HG03095 (cell line): ENCODE data around the gene PRDM2.

Experiments
- ATAC-seq: cut with Tn5 transposase; IDR thresholded peaks from one replicate; pipeline ENCODE4 v1.9.1; 2021; ENCODE audit warnings: moderate library complexity; ENCODE audit not compliant: unreplicated experiment

Gene PRDM2

DNA sequence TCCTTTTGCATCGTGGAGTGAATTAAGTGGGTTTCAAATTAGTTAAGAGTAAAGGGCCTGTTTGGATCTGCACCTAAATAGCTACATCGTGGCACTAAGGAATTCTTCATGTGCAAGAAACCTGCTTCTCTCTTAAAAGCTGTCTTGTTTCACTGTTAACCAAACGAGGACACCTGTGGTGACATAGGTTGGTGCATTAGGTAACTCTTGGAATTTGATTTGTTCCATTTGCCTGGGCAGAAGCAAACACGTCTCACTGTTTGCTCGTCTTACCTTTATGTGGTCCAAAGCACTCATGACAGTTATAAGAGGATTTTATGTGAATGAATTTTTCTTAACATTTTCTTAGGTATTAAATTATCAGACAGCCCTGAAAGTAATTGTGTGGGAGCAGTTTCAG lies 60.9 kb downstream of the PRDM2 start:
- no peak for ATAC-seq

GRCh38 chr1:13761883-13762282 lies 61.9 kb downstream of the PRDM2 start:
- ATAC-seq = no peak

DNA sequence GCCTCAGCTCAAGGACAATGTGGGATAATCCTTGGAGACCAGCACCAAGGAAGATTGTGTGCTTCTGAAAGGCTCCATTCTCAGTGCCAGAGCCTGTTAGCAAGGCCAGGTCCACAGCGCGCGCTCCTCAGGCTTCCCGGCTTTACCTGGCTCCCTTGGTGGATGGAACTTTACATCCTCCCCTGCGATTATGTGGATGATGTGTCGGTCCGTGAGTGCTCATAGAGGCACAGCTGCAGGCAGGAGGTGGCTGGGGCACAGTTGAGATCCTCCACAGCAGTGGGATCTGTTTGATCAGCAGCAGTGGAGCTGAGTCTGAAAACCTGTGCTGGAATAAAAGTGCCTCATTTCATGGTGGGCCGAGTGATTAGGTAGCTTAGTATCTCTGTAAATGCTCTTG lies 62.7 kb downstream of the PRDM2 start:
- ATAC-seq = no peak

DNA sequence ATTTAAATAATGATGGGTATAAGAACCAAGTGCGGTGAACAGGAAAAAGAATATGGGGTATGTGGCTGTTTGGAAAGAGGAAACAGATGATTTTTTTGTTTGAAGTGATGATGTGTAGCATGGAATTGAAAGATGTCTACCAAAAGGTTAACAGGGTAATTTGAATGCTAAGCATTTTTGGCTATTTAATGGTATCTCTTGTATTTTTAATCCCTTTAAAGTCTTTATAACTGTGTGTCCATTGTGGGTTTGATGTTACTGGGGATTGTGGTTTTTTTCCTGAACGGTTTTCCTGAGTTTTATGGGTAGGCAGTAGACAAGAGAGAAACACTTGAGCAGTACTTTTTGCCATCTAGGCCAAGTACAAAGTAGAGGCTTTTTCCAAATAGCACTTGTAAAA lies 63.2 kb downstream of the PRDM2 start:
- ATAC-seq = no peak

GRCh38 chr1:13763991-13764390 lies 64.0 kb downstream of the PRDM2 start:
- no peak for ATAC-seq

DNA sequence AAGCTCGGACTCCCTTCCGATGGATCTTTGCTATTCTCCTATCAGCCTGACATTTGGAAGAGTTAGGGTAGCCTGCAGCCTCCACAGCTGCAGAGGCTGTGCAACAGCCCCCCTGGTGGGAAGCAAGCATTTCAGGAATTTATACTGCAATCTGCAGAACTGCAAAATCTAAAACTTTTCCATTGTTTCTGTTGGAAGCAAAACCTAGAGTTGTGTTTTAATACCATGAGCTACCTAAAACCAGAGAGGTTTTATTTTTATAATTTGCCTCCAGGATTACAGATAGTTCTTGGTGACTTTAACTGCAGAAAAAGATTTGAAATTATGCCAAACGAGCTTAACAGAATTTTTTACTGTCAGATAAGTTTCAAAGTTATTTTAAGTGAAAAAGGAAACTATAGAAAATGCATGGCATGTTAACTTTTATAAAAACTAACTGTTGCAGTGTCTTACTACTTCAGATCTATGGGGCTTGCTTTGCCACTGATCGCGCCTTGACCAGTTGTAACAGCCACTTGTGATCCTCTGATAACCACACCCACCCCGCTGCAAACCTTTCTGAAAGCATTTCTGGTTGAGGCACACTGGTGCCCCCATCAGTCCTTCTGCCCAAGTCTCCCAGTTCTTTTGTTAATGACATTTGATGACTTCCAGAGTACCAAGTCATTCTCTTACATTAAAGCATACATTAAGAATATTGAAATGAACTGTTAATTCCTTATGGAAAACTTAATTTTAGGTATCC lies 64.8 kb downstream of the PRDM2 start:
- ATAC-seq = no peak

DNA sequence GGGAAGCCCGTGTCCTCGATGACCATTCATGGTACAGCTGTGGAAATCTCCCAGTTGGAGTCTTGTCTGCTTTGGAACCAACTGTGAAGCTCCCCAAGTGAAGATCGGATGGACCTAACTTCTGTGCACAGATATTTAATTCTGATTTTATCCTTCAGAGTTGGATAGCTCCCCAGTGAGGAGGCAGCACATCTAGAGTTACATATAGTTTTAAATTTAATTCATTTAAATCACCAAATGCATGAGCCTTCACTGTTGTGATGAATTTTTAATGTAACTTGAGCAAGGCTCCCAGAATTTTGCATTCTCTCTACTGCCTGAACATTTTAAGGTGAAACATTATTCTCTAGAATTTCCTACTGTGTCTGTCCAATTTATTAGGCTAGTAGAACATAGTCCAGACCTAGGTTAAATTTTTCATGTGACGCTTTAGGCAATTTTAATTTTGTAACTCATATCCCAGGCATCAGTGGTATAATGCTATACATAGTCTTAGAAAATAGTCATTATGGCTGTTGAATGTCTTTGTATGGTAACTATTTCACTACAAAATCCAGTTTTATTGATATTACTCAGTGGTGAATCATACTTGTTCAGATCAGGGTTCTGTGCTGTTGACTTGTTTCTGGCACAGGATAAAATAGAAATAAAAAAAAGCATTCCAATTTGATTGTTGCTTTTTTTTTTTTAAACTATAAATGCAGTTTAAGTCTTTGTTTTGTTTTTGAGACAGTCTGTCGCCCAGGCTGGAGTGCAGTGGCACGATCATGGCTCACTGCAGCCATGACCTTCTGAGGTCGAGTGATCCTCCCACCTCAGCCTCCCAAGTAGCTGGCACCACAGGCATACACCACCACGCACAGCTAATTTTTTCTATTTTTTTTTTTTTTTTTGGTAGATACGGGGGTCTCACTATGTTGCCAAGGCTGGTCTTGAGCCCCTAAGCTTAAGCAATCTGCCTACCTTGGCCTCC lies 66.9 kb downstream of the PRDM2 start:
- ATAC-seq = no peak

- ATAC-seq = no peak
These were observed 69.2 kb downstream of the PRDM2 start for GRCh38 chr1:13769212-13769611.

DNA sequence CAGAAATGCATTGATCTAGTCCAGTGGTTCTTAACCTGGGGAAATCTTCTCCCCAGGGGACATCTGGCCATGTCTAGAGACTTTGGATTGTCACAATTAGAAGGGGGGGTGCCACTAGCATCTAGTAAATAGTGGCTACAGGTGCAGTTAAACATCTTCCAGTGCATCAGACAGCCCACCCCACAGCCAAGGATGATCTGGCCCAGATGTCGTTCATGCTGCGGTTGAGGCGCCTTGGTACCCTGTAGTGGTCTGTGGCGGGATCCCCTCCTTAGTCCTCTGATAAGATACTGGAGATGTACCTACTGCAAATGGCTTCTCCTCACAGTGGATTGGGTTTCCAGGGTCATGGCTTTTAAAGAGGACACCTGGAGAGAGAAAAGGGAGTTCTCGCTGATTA lies 69.8 kb downstream of the PRDM2 start:
- no peak for ATAC-seq

DNA sequence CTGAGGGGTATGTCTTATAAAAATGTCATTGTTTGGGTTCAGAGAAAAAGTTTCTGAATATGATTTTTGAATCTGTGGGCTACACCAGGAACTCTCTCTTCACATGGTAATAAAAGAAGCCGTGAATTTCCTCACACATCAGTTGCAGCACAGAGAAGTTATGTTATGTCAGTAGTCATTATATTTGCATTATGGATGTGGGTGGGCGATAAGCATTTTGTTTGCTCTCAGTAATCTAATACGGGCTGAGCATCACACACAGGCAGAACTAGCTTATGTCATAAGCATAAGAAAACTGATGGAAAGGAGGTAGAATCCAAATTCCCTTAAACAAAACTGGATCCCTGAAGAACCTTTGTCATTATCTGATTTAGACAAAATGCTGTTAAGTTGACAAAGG lies 70.8 kb downstream of the PRDM2 start:
- ATAC-seq = no peak

GRCh38 chr1:13771745-13772144 lies 71.8 kb downstream of the PRDM2 start:
- no peak for ATAC-seq

DNA sequence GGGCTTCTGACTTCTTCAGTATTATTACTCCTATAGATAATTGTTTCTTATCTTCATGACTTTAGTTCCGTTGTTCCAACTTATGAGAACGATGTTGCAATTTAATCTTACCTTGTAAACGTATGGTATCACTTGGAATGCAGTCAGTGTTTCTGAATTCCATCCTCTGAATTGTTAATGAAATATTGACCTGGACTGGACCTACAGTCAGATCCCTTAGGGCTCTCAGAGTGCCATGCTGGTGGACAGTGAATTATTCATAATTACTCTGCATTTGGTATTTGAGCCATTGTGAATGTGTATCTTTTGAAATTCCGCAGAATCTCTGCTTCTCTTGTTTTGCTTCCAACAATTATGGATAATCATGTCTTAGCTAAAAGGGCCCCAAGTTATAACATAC lies 72.3 kb downstream of the PRDM2 start:
- ATAC-seq = no peak

DNA sequence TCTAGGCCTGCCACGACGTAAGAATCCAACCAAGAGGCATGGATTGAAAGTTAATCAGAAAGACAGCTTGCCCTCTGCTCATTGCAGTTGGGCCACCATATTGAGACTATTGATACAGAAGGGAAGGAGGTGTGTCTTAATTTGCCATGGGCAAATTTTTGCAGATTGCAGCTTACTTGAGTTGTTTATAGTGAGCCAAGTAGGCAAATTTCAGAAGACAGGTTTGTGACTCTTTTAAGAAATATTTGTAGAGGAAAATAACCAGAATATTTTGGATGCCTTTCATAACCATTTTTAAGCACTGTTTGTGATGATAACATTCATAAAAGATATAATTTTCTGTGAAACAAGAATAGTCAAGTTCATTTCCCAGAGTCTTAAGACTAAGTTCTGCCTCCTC lies 74.1 kb downstream of the PRDM2 start:
- ATAC-seq = no peak

GRCh38 chr1:13775459-13775858 lies 75.5 kb downstream of the PRDM2 start:
- no peak for ATAC-seq

DNA sequence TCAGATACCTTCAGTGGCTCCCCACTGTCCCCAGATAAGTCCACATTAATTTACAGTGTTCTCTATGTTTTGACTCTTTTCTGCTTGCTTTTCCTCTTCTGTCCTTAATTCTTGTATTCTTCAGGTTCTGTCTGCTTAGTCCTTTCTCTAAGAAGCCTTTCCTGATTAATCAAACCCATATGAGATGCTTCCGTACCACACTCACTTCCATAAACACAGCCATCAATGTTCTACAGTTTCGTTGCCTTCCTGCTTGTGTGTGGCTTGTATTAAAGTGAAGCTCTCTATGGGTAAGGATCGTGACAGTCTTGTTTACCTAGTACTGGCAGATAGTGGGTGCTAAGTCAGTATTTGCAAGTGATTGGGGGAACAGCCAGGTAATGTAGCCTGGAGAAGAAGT lies 75.9 kb downstream of the PRDM2 start:
- ATAC-seq = no peak

GRCh38 chr1:13778431-13778830 lies 78.4 kb downstream of the PRDM2 start:
- no peak for ATAC-seq

DNA sequence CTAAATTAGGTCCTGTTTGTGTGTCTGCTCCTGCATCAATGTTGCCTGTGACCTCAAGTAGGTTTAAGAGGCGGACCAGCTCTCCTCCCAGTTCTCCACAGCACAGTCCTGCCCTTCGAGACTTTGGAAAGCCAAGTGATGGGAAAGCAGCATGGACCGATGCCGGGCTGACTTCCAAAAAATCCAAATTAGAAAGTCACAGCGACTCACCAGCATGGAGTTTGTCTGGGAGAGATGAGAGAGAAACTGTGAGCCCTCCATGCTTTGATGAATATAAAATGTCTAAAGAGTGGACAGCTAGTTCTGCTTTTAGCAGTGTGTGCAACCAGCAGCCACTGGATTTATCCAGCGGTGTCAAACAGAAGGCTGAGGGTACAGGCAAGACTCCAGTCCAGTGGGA lies 79.9 kb downstream of the PRDM2 start:
- no peak for ATAC-seq

DNA sequence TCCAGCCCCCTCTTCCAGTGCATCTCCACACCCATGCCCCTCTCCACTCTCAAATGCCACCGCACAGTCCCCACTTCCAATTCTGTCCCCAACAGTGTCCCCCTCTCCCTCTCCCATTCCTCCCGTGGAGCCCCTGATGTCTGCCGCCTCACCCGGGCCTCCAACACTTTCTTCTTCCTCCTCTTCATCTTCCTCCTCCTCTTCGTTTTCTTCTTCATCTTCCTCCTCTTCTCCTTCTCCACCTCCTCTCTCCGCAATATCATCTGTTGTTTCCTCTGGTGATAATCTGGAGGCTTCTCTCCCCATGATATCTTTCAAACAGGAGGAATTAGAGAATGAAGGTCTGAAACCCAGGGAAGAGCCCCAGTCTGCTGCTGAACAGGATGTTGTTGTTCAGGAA lies 80.8 kb downstream of the PRDM2 start:
- no peak for ATAC-seq

GRCh38 chr1:13781228-13781627 lies 81.2 kb downstream of the PRDM2 start:
- no peak for ATAC-seq

- ATAC-seq = no peak
These were observed 82.1 kb downstream of the PRDM2 start for GRCh38 chr1:13781907-13782633.

DNA sequence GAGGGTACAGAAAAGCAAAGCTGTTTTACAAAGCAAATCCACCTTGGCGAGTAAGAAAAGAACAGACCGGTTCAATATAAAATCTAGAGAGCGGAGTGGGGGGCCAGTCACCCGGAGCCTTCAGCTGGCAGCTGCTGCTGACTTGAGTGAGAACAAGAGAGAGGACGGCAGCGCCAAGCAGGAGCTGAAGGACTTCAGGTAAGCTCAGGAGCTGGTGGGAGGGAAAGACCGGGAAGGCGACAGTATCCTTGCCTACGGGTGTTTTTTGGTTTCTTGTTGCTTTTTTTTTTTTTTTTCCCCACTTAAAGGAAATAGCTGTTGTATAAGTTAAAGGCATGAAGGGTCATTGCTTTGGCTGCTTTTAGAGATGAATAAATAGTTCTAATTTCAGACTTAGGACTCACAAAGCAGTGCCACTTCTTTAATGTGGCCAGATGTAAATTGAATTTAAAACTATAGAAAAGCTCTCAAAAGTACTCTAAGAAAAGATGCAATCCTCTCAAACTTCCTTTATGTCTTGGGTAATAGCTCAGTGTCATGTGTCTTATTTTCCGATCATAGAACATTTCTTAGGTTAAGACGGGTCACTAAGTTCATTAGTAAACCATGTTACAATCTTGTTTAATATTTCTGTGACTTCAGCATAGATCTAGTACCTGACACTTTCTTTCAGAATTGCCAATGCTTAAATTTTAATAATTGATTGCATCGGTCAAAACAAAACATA lies 82.8 kb downstream of the PRDM2 start:
- no peak for ATAC-seq
